Measurements from ENCODE around the gene SPRED3.

Gene SPRED3

GRCh38 chr19:38422438-38422837 lies 33.9 kb downstream of the SPRED3 start:
- no peak for DNase-seq

GRCh38 chr19:38424272-38424671 lies 35.8 kb downstream of the SPRED3 start:
- no peak for DNase-seq

GRCh38 chr19:38425222-38425809 lies 36.8 kb downstream of the SPRED3 start:
- no peak for DNase-seq

- peak; percentile 64 for DNase-seq
Measured at GRCh38 chr19:38425810-38426466, 37.4 kb downstream of the SPRED3 start, which contains the start of gene RASGRP4. Gene RASGRP4, minus strand, starts transcription at chr19:38426219. Its CDS starts 128 bp downstream, at chr19:38426091.

- DNase-seq: peak; percentile 56
Measured at GRCh38 chr19:38427035-38427677, 38.7 kb downstream of the SPRED3 start.

- DNase-seq: peak; percentile 33
Measured at GRCh38 chr19:38429055-38429810, 40.7 kb downstream of the SPRED3 start.

- DNase-seq: no peak
Measured at GRCh38 chr19:38429811-38430156, 41.3 kb downstream of the SPRED3 start.

GRCh38 chr19:38430931-38431330 lies 42.4 kb downstream of the SPRED3 start:
- DNase-seq: no peak

- DNase-seq: peak; percentile 66
Measured at GRCh38 chr19:38433268-38433733, 44.8 kb downstream of the SPRED3 start, which contains the start of gene RYR1. Gene RYR1, plus strand, starts transcription at chr19:38433691. Its CDS starts 139 bp downstream, at chr19:38433830.

GRCh38 chr19:38434549-38435051 lies 46.1 kb downstream of the SPRED3 start:
- DNase-seq: no peak

- DNase-seq: no peak
Measured at GRCh38 chr19:38437295-38437694, 48.8 kb downstream of the SPRED3 start.

GRCh38 chr19:38437917-38438316 lies 49.4 kb downstream of the SPRED3 start:
- no peak for DNase-seq

- DNase-seq: no peak
Measured at GRCh38 chr19:38440592-38440991, 52.1 kb downstream of the SPRED3 start.

GRCh38 chr19:38441657-38442348 lies 53.3 kb downstream of the SPRED3 start:
- DNase-seq: no peak

GRCh38 chr19:38442736-38443135 lies 54.2 kb downstream of the SPRED3 start:
- DNase-seq: no peak

GRCh38 chr19:38443458-38443999 lies 55.0 kb downstream of the SPRED3 start:
- DNase-seq: no peak

GRCh38 chr19:38444026-38444425 lies 55.5 kb downstream of the SPRED3 start:
- DNase-seq: no peak

- DNase-seq: no peak
Measured at GRCh38 chr19:38445362-38445761, 56.9 kb downstream of the SPRED3 start.

GRCh38 chr19:38448225-38448624 lies 59.7 kb downstream of the SPRED3 start:
- DNase-seq: no peak
